DOHH2 (cell line): ENCODE measurements around the gene MYO18B.

Experiments
- H3F3A ChIP-seq: fragments of 200-600 bp; sonication (generic), shearing (Covaris generic); 2 replicates; pipeline ENCODE4 v1.6.0; 2016; ENCODE audit warnings: antibody characterized with exemption, mild to moderate bottlenecking; ENCODE audit not compliant: control insufficient read depth, insufficient read depth
- H3K27ac ChIP-seq: fragments of 200-600 bp; sonication (generic); 2 replicates; pipeline ENCODE4 v1.5.1; 2014; ENCODE audit warnings: low read depth, mild to moderate bottlenecking, low read length, moderate library complexity
- H3K27me3 ChIP-seq: fragments of 200-600 bp; sonication (generic); 2 replicates; pipeline ENCODE4 v1.6.1; 2014; ENCODE audit warnings: mild to moderate bottlenecking, low read length, mixed read lengths; ENCODE audit not compliant: control insufficient read depth
- H3K36me3 ChIP-seq: fragments of 200-600 bp; sonication (generic); 2 replicates; pipeline ENCODE4 v1.6.1; 2014; ENCODE audit warnings: mild to moderate bottlenecking, low read length, moderate library complexity, mixed read lengths; ENCODE audit not compliant: control insufficient read depth
- H3K4me1 ChIP-seq: fragments of 200-600 bp; sonication (generic); 2 replicates; pipeline ENCODE4 v1.6.1; 2014; ENCODE audit warnings: mild to moderate bottlenecking, low read length, mixed read lengths; ENCODE audit not compliant: control insufficient read depth
- H3K4me2 ChIP-seq: fragments of 200-600 bp; sonication (generic); 2 replicates; pipeline ENCODE4 v1.6.0; 2014; ENCODE audit warnings: mild to moderate bottlenecking, low read length, moderate library complexity
- H3K4me3 ChIP-seq: fragments of 200-600 bp; sonication (generic); 2 replicates; pipeline ENCODE4 v1.5.1; 2014; ENCODE audit warnings: mild to moderate bottlenecking, low read length, mixed read lengths
- H3K79me2 ChIP-seq: fragments of 200-600 bp; sonication (generic); 2 replicates; pipeline ENCODE4 v1.6.1; 2014; ENCODE audit warnings: mild to moderate bottlenecking, low read length, mixed read lengths; ENCODE audit not compliant: control insufficient read depth
- H3K9me2 ChIP-seq: fragments of 200-600 bp; sonication (generic); replicated peaks from 2 replicates; pipeline ENCODE4 v1.6.1; 2014; ENCODE audit warnings: mild to moderate bottlenecking, low read length, mixed read lengths; ENCODE audit not compliant: control insufficient read depth
- H3K9me3 ChIP-seq: fragments of 200-600 bp; sonication (generic); 2 replicates; pipeline ENCODE4 v1.6.1; 2014; ENCODE audit warnings: antibody characterized with exemption, low read length, mixed read lengths; ENCODE audit not compliant: control insufficient read depth, insufficient read depth
- H4K20me1 ChIP-seq: fragments of 200-600 bp; sonication (generic); 2 replicates; pipeline ENCODE4 v1.6.0; 2014; ENCODE audit warnings: low read depth, mild to moderate bottlenecking, antibody characterized with exemption, low read length, moderate library complexity; ENCODE audit not compliant: control insufficient read depth, insufficient read depth
- EZH2phosphoT487 ChIP-seq: fragments of 200-600 bp; sonication (generic); IDR thresholded peaks from 2 replicates; pipeline ENCODE4 v1.6.1; 2017; ENCODE audit warnings: borderline replicate concordance, mild to moderate bottlenecking, antibody characterized with exemption, low read length, moderate library complexity, mixed read lengths
- TF ChIP-seq, protein P1 (sequence below): fragments of 200-600 bp; sonication (generic); IDR thresholded peaks from one replicate; pipeline ENCODE4 v1.5.1; 2014; ENCODE audit warnings: antibody characterized with exemption, mild to moderate bottlenecking, low read depth, low read length; ENCODE audit not compliant: poor library complexity, severe bottlenecking

MYO18B gene

DNA sequence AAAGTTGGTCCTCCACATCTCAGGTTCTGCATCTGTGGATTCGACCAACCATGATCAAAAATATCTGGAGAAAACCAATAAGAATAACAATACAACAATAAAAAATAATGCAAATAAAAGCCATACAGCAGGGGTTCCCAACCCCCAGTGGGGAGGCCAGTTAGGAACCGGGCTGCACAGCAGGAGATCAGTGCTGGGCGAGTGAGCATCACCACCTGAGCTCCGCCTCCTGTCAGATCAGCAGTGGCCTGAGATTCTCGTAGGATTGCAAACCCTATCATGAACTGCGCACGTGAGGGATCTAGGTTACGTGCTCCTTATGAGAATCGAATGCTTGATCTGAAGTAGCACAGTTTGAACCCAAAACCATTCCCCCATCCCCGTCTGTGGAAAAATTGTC lies 25.4 kb upstream of the MYO18B start:
- Histone ChIP-seq H3K27me3 (no peaks in the 10 kb centered on the region), H3K4me3 (no peak overlapping the region), H3K4me2 (no peak overlapping the region), H3F3A (no peaks in the 10 kb centered on the region), H3K36me3 (no peaks in the 10 kb centered on the region), H3K27ac (no peak overlapping the region), H3K9me2 (no peaks in the 10 kb centered on the region), H3K79me2 (no peaks in the 10 kb centered on the region), H4K20me1 (no peaks in the 10 kb centered on the region), H3K9me3 (no peaks in the 10 kb centered on the region), H3K4me1 (no peaks in the 10 kb centered on the region)
- no peak for TF ChIP-seq EZH2phosphoT487
- TF ChIP-seq, protein P1, sequence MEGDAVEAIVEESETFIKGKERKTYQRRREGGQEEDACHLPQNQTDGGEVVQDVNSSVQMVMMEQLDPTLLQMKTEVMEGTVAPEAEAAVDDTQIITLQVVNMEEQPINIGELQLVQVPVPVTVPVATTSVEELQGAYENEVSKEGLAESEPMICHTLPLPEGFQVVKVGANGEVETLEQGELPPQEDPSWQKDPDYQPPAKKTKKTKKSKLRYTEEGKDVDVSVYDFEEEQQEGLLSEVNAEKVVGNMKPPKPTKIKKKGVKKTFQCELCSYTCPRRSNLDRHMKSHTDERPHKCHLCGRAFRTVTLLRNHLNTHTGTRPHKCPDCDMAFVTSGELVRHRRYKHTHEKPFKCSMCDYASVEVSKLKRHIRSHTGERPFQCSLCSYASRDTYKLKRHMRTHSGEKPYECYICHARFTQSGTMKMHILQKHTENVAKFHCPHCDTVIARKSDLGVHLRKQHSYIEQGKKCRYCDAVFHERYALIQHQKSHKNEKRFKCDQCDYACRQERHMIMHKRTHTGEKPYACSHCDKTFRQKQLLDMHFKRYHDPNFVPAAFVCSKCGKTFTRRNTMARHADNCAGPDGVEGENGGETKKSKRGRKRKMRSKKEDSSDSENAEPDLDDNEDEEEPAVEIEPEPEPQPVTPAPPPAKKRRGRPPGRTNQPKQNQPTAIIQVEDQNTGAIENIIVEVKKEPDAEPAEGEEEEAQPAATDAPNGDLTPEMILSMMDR: no peak

DNA sequence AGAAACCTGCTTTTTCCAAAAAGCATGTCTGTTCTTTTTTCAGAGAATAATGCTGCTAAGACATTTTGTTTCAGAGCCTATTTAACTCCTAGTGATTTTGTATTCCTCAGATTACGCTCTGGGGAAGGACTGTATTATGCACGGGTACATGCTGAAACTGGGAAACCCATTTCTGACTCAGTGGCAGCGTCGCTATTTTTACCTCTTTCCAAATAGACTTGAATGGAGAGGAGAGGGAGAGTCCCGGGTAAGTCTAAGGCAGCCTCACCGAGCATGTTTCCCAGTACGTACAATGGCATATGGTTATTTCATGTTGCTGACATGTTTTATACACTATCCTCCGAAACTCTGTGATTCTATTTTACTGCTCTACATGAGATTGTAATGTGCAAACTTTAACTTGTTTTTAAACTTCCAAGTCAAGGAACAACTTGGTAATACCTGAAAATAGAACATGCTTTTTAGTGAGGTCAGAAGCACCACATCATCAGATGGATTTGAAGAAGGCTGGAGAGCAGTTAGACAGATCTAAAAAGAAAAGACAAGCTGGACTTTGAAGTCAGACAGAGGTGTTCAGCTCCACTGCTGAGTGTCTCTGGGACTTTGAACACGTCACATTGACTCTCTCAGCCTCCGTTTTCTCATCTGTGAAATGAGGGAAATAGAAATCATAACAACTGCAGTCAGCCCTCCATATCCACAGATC lies 23.7 kb upstream of the MYO18B start:
- Histone ChIP-seq H4K20me1 (no peaks in the 10 kb centered on the region), H3K36me3 (no peaks in the 10 kb centered on the region), H3K4me3 (no peak overlapping the region), H3K9me3 (no peaks in the 10 kb centered on the region), H3K9me2 (no peaks in the 10 kb centered on the region), H3K27me3 (no peaks in the 10 kb centered on the region), H3K27ac (no peak overlapping the region), H3K4me1 (no peaks in the 10 kb centered on the region), H3F3A (no peaks in the 10 kb centered on the region), H3K79me2 (no peaks in the 10 kb centered on the region), H3K4me2 (no peak overlapping the region)
- TF ChIP-seq, protein P1: no peak
- TF ChIP-seq EZH2phosphoT487: no peak

DNA sequence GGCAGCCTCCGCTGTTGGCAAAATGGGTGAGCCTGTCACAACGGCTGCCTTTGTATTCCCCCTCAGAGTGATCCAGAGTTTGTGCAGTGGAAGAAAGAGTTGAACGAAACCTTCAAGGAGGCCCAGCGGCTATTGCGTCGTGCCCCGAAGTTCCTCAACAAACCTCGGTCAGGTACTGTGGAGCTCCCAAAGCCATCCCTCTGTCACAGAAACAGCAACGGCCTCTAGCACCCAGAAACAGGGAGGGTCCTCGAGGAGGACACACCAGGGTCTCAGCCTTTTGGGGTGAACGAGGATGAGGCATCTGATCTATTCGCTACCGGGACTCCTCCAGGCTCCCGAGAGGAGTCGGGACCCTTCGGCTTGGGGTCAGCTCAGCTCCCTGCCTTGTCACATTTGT lies 19.8 kb upstream of the MYO18B start:
- no peak overlapping the region for H3K27ac ChIP-seq
- H3K36me3 ChIP-seq: no peaks in the 10 kb centered on the region

More for the DNA sequence above, 19.8 kb upstream of the MYO18B start:
- TF ChIP-seq, protein P1: no peak
- no peak for TF ChIP-seq EZH2phosphoT487
- Histone ChIP-seq H3K4me2 (no peak overlapping the region), H3K79me2 (no peaks in the 10 kb centered on the region), H3K9me3 (no peaks in the 10 kb centered on the region), H3K27me3 (no peaks in the 10 kb centered on the region), H3K4me3 (no peak overlapping the region), H3K4me1 (no peaks in the 10 kb centered on the region), H3F3A (no peaks in the 10 kb centered on the region), H4K20me1 (no peaks in the 10 kb centered on the region), H3K9me2 (no peaks in the 10 kb centered on the region)
